KMS-11 (cell line): Measurements from ENCODE around the gene S1PR4.

Experiments used
- H2AFZ ChIP-seq: fragments of 200-600 bp; sonication (generic); 2 replicates; pipeline ENCODE4 v1.6.1; 2016; ENCODE audit warnings: antibody characterized with exemption, mixed run types, low read depth
- H3K27ac ChIP-seq: fragments of 200-600 bp; sonication (generic); 2 replicates; pipeline ENCODE4 v1.6.1; 2016; ENCODE audit warnings: mild to moderate bottlenecking, mixed run types
- H3K27me3 ChIP-seq: fragments of 200-600 bp; sonication (generic); 2 replicates; pipeline ENCODE4 v1.6.1; 2017; ENCODE audit warnings: mild to moderate bottlenecking, low read depth, mixed run types, moderate library complexity; ENCODE audit not compliant: insufficient read depth
- H3K36me3 ChIP-seq: fragments of 200-600 bp; sonication (generic); 2 replicates; pipeline ENCODE4 v1.6.1; 2017; ENCODE audit warnings: mild to moderate bottlenecking, mixed run types; ENCODE audit not compliant: insufficient read depth
- H3K4me1 ChIP-seq: fragments of 200-600 bp; sonication (generic); 2 replicates; pipeline ENCODE4 v1.6.1; 2016; ENCODE audit warnings: mild to moderate bottlenecking, low read depth, mixed run types; ENCODE audit not compliant: poor library complexity, severe bottlenecking
- H3K4me2 ChIP-seq: fragments of 200-600 bp; sonication (generic); 2 replicates; pipeline ENCODE4 v1.7.0; 2016; ENCODE audit warnings: mild to moderate bottlenecking, mixed run types
- H3K4me3 ChIP-seq: fragments of 200-600 bp; sonication (generic); IDR thresholded peaks from 2 replicates; pipeline ENCODE4 v1.6.1; 2017; ENCODE audit warnings: low read depth, low read length, mixed read lengths; ENCODE audit not compliant: insufficient read depth
- H3K79me2 ChIP-seq: fragments of 200-600 bp; sonication (generic); 2 replicates; pipeline ENCODE4 v1.6.1; 2016; ENCODE audit warnings: low read depth, mixed run types; ENCODE audit not compliant: insufficient read depth
- H3K9ac ChIP-seq: fragments of 200-600 bp; sonication (generic); 2 replicates; pipeline ENCODE4 v1.6.1; 2016; ENCODE audit warnings: mild to moderate bottlenecking, mixed run types
- H4K20me1 ChIP-seq: fragments of 200-600 bp; sonication (generic); 2 replicates; pipeline ENCODE4 v1.6.1; 2016; ENCODE audit warnings: mild to moderate bottlenecking, mixed run types; ENCODE audit not compliant: insufficient read depth
- TF ChIP-seq, protein P1 (sequence below): fragments of 200-600 bp; sonication (generic); conservative IDR thresholded peaks from 2 replicates; pipeline ENCODE4 v1.6.1; 2017; ENCODE audit warnings: low read depth, mild to moderate bottlenecking, antibody characterized with exemption, low read length, moderate library complexity, mixed read lengths

Gene S1PR4

GRCh38 chr19:3183721-3184641 lies 5.4 kb downstream of the S1PR4 start:
- no peak overlapping the region for H3K9ac ChIP-seq
- peaks cover 31% of the 10 kb centered on the region for H3K79me2 ChIP-seq
- H4K20me1 ChIP-seq = no peaks in the 10 kb centered on the region
- peaks cover 9% of the 10 kb centered on the region; the same call in 1 of the 2 replicates for H3K27me3 ChIP-seq
- H3K4me3 ChIP-seq = no peak overlapping the region
- peaks cover 14% of the 10 kb centered on the region for H3K4me1 ChIP-seq
- peak overlapping the region; percentile 77; the same call in 1 of the 2 replicates for H2AFZ ChIP-seq
- no peaks in the 10 kb centered on the region for H3K36me3 ChIP-seq
- H3K4me2 ChIP-seq = no peak overlapping the region
- no peak overlapping the region for H3K27ac ChIP-seq
- TF ChIP-seq, protein P1, sequence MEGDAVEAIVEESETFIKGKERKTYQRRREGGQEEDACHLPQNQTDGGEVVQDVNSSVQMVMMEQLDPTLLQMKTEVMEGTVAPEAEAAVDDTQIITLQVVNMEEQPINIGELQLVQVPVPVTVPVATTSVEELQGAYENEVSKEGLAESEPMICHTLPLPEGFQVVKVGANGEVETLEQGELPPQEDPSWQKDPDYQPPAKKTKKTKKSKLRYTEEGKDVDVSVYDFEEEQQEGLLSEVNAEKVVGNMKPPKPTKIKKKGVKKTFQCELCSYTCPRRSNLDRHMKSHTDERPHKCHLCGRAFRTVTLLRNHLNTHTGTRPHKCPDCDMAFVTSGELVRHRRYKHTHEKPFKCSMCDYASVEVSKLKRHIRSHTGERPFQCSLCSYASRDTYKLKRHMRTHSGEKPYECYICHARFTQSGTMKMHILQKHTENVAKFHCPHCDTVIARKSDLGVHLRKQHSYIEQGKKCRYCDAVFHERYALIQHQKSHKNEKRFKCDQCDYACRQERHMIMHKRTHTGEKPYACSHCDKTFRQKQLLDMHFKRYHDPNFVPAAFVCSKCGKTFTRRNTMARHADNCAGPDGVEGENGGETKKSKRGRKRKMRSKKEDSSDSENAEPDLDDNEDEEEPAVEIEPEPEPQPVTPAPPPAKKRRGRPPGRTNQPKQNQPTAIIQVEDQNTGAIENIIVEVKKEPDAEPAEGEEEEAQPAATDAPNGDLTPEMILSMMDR = no peak

DNA sequence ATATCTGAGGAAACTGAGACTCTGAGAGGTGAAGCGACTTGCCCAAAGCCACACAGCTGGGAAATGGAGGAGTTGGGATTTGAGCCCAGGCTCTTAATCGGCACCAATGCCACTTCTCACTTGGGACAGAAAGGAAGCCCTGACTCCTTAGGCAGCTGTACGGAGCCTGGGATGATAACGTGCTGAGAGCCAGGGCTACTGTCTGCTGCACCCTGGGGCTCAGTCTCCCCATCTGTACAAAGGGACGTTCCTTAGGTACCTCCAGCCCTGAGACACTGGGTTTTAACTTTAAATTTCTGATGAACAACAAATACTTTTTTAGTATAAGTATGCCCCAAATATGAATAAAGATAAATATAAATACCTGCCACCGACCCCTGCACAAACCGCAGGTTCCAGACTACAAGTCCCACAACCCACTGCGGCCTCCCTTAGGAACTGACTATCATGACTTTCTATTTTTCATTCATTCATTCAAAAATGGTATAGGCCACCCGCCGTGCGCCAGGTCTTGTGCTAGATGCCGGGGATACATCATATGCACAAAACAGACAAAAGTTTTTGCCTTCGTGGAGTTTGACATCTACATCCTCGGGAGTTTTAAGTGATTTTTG lies 6.4 kb downstream of the S1PR4 start:
- H3K27me3 ChIP-seq = peaks cover 9% of the 10 kb centered on the region; the same call in 1 of the 2 replicates
- no peaks in the 10 kb centered on the region for H3K36me3 ChIP-seq
- peak overlapping the region; percentile 79; the same call in 1 of the 2 replicates for H3K9ac ChIP-seq
- peaks cover 14% of the 10 kb centered on the region for H3K4me1 ChIP-seq
- peak overlapping the region; percentile 30 for H3K4me2 ChIP-seq
- H2AFZ ChIP-seq = peak overlapping the region; percentile 77
- peaks cover 40% of the 10 kb centered on the region for H3K79me2 ChIP-seq
- H4K20me1 ChIP-seq = no peaks in the 10 kb centered on the region
- H3K27ac ChIP-seq = peak overlapping the region; percentile 32; the same call in 1 of the 2 replicates
- TF ChIP-seq, protein P1 = no peak
- H3K4me3 ChIP-seq = no peak overlapping the region

DNA sequence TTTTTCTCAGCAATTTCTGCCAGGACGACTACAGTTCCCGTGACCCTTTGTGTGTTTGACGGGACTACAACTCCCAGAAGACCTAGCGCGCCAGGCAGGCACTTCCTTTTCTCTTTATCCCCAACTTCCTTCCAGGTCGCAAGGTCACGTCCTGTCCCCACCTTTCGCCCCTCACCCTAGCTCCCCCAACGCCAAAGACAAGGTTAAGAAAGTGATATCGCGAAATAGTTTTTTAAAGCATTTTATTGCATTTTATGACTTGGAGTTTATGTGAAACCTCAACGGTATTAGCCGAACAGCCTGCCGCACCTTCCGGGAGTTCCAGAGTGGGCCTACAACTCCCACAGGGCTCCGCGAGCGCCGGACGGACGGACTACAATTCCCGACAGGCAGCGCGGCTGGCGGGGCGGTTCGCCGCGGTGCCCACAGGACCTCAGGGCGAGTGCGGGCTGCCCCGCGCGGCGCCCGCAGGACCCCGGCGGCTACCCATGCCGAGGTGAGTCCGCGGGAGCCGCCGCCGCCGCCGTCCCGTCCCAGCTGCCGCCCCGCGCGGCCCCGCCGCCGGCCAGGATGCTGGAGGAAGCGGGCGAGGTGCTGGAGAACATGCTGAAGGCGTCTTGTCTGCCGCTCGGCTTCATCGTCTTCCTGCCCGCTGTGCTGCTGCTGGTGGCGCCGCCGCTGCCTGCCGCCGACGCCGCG lies 7.0 kb downstream of the S1PR4 start, which contains the start of gene NCLN:
NCLN (plus strand) TSS at position 470 of the 699 bp plus-strand sequence; CDS start at position 571, 101 bp downstream.
- H3K9ac ChIP-seq = peak within 1 kb of the TSS; percentile 79
- TF ChIP-seq, protein P1 = no peak
- peaks cover 9% of the 10 kb centered on the region; the same call in 1 of the 2 replicates for H3K27me3 ChIP-seq
- peaks cover 47% of the 10 kb centered on the region for H3K79me2 ChIP-seq
- H3K36me3 ChIP-seq = no peaks in the 10 kb centered on the region
- H3K4me2 ChIP-seq = peak within 1 kb of the TSS; percentile 85
- H4K20me1 ChIP-seq = no peaks in the 10 kb centered on the region
- H3K4me1 ChIP-seq = peaks cover 13% of the 10 kb centered on the region
- H2AFZ ChIP-seq = peak within 1 kb of the TSS; percentile 77
- no peak within 1 kb of the TSS for H3K4me3 ChIP-seq
- peak within 1 kb of the TSS; percentile 32; the same call in 1 of the 2 replicates for H3K27ac ChIP-seq

DNA sequence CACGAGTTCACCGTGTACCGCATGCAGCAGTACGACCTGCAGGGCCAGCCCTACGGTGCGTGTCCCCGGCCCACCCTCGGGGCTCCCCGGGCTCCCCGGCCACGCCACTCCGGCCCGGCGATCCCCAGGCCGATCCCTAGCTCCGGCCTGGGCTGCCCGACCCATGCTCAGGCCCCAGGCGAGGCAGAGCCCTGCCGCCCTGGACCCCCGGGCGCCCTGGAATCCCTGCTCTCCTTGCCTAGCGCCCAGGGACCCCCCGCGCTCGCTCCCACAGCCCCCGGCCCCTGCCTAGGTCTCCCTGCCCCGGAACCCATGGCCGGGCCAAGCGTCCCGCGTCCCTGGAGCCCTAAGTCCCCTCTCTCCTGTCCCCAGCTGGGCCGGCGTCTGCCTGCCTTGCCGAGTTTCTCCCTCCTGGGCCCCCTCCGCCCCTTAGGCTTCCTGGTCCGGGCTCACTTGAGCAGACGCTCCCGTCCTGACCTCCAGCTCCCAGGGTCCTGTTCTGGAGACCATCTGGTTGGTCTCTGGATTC lies 7.7 kb downstream of the S1PR4 start:
- peaks cover 50% of the 10 kb centered on the region for H3K79me2 ChIP-seq
- H3K27ac ChIP-seq = no peak overlapping the region
- H4K20me1 ChIP-seq = no peaks in the 10 kb centered on the region
- peaks cover 6% of the 10 kb centered on the region; the same call in 1 of the 2 replicates for H3K27me3 ChIP-seq
- H2AFZ ChIP-seq = peak overlapping the region; percentile 77
- H3K9ac ChIP-seq = peak overlapping the region; percentile 79
- peaks cover 12% of the 10 kb centered on the region for H3K4me1 ChIP-seq
- H3K36me3 ChIP-seq = no peaks in the 10 kb centered on the region
- H3K4me2 ChIP-seq = peak overlapping the region; percentile 85
- TF ChIP-seq, protein P1 = no peak
- H3K4me3 ChIP-seq = no peak overlapping the region
